Body of pancreas (tissue), 4 donors: Measurements from ENCODE around the gene GABRR3. TPM values are rescaled to one million over a fixed set of nuclear protein-coding genes. Genes with fewer than 3 reads are reported as not detected.

Experiments
- ATAC-seq: fragments of 150-250 bp; one replicate; pipeline ENCODE4 v1.9.1; 2016
- DNase-seq, 4 donors: peaks; one replicate each; pipeline ENCODE4 v3.0.0-alpha.2; 2019
- H3K27ac ChIP-seq, 4 donors: fragments of 200-600 bp; sonication (generic); 1 replicate in 3 of 4; 2 replicates in 1 of 4; pipeline versions ENCODE4 v1.5.1 to v1.6.1; 2016 to 2019; ENCODE audit warnings: mild to moderate bottlenecking in 1 of 4, mixed read lengths in 1 of 4, moderate library complexity in 1 of 4
- H3K27me3 ChIP-seq, 2 donors: fragments of 200-600 bp; sonication (generic); one replicate each; pipeline ENCODE4 v1.6.0; 2016; ENCODE audit warnings: mild to moderate bottlenecking in 1 of 2
- H3K36me3 ChIP-seq, 2 donors: fragments of 200-600 bp; sonication (generic); replicated peaks in 1 of 2; 2 replicates each; pipeline ENCODE4 v1.5.1; 2016; ENCODE audit warnings: low read depth in 2 of 2; ENCODE audit not compliant: insufficient read depth in 1 of 2
- H3K4me1 ChIP-seq: fragments of 200-600 bp; sonication (generic); one replicate; pipeline ENCODE4 v1.6.0; 2016
- H3K4me3 ChIP-seq, 2 donors: fragments of 200-600 bp; sonication (generic); 1 replicate in 1 of 2; 2 replicates in 1 of 2; pipeline ENCODE4 v1.5.1; 2016 to 2019
- H3K9me3 ChIP-seq, 3 donors: fragments of 200-600 bp; sonication (generic); 1 replicate in 2 of 3; 2 replicates in 1 of 3; pipeline ENCODE4 v1.5.1; 2016
- POLR2A ChIP-seq, 3 donors: fragments of 450-650 bp; IDR thresholded peaks; one replicate each; pipeline ENCODE4 v1.6.1; 2016; ENCODE audit warnings: antibody characterized with exemption in 3 of 3, mild to moderate bottlenecking in 2 of 3
- WGBS, 2 donors: methylation state at CpG; one replicate each; pipeline ENCODE4 v1.1.5; 2017; 5-methylcytosine and 5-hydroxymethylcytosine counted together
- intact Hi-C: fragments of 100-400 bp; cut with DNase I; formaldehyde crosslinking; loops from one replicate; pipeline ENCODE4 v1.15.1; 2023
- total RNA-seq, 2 donors: library from RNA; depleted of rRNA; stranded (reverse); fragments of >200 nt; gene quantifications; one replicate each; pipeline ENCODE4 v1.1.0, GENCODE V29; 2016
- TF ChIP-seq, protein P1 (sequence below), 7 experiments: fragments of 450-650 bp in 4 of 7; fragments of 200-600 bp in 3 of 7; sonication (generic) in 3 of 7; IDR thresholded peaks; one replicate each; pipeline ENCODE4 v1.5.1; 2016 to 2019; ENCODE audit warnings: antibody characterized with exemption in 7 of 7

The GABRR3 gene
- total RNA-seq, 2 donors from 2014 or later: not detected

DNA sequence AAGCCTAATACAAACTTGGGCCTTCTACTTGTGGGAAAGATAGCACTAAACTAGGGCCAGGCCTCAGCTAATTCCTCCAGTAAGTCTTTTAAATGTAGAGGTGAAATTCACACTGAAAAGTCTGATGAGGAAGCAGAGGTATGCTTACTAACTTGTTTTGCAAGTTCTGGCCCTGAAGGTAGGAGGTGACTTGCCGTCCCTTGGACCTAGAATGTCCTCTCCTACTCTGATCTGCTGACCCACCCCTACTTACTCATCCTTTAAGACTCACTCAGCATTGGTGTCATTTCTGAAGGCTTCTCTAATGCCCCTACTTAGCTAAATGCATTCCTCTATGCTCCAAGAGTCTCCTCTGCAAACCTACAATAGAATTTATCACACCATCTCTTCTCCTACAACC is 82.2 kb downstream of the GABRR3 start:
- intact Hi-C loops: no loop called here

DNA sequence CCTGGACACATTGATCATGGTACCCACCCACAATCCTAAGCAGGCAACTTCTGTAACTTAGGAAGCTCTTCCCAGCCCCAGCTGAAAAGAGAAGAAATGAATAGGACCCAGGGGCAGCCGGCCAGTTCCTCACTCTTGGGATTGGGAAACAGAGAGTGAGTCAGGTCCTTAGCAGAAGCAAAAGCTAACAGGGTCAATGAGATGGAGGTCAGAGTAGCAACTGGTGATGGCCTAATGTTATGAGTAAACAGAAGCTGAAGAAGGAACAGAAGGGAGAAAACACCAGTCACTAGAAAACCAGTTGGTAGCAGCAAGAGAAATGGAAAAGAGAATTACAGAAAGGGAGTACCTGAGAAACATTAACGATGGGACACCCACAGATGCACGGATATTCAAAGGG is 82.8 kb downstream of the GABRR3 start:
- H3K36me3 ChIP-seq: peaks cover 0 to 25% of the 10 kb centered on the region in 2 donors
- peak; percentile 40 for ATAC-seq
- H3K27ac ChIP-seq: no peak overlapping the region

More for the DNA sequence above, 82.2 kb downstream of the GABRR3 start:
- H3K4me1 ChIP-seq: no peaks in the 10 kb centered on the region
- WGBS, 2 donors: 94 to 100% methylated on average over 1 of the region's 1 CpG
- ATAC-seq: no peak
- no peak overlapping the region for H3K4me3 ChIP-seq
- no peak overlapping the region for H3K27ac ChIP-seq
- H3K36me3 ChIP-seq: peaks cover 0 to 23% of the 10 kb centered on the region in 2 donors
- TF ChIP-seq POLR2A (IDR thresholded peaks at IDR 0.05): no peak
- TF ChIP-seq, protein P1, sequence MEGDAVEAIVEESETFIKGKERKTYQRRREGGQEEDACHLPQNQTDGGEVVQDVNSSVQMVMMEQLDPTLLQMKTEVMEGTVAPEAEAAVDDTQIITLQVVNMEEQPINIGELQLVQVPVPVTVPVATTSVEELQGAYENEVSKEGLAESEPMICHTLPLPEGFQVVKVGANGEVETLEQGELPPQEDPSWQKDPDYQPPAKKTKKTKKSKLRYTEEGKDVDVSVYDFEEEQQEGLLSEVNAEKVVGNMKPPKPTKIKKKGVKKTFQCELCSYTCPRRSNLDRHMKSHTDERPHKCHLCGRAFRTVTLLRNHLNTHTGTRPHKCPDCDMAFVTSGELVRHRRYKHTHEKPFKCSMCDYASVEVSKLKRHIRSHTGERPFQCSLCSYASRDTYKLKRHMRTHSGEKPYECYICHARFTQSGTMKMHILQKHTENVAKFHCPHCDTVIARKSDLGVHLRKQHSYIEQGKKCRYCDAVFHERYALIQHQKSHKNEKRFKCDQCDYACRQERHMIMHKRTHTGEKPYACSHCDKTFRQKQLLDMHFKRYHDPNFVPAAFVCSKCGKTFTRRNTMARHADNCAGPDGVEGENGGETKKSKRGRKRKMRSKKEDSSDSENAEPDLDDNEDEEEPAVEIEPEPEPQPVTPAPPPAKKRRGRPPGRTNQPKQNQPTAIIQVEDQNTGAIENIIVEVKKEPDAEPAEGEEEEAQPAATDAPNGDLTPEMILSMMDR (IDR thresholded peaks at IDR 0.05): no peak
- H3K9me3 ChIP-seq: no peaks in the 10 kb centered on the region
- no peaks in the 10 kb centered on the region for H3K27me3 ChIP-seq
- no peak for DNase-seq

DNA sequence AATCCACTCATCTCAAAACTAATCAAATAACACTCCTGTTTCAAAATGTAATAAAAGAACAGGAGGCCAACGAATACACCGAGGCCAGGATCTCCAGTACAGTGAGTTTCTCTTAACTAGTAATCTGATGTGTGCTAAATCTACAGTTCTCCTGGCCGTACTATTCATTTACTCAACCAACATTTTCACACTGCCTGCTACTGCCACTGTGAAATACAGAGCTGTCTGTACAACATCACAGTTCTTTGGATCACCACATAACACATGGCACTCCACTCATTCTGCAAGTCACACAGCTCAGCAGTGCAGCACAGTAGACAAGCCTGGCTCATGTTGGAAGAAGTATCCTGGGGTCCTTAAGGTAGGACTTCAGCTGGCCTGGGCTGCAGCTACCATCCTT is 84.8 kb downstream of the GABRR3 start:
- H3K9me3 ChIP-seq: no peaks in the 10 kb centered on the region
- WGBS, 2 donors: 83 to 91% methylated on average over 3 of the region's 3 CpGs
- no peaks in the 10 kb centered on the region for H3K4me1 ChIP-seq
- no peak overlapping the region for H3K27ac ChIP-seq
- H3K36me3 ChIP-seq: peaks cover 0 to 33% of the 10 kb centered on the region in 2 donors
- no peak overlapping the region for H3K4me3 ChIP-seq
- H3K27me3 ChIP-seq: no peaks in the 10 kb centered on the region
- no peak for TF ChIP-seq POLR2A (IDR thresholded peaks at IDR 0.05)
- TF ChIP-seq, protein P1 (IDR thresholded peaks at IDR 0.05): no peak
- intact Hi-C loops: no loop called here
- DNase-seq: no peak
- ATAC-seq: no peak

More for the DNA sequence above, 82.8 kb downstream of the GABRR3 start:
- H3K4me3 ChIP-seq: no peak overlapping the region
- H3K27me3 ChIP-seq: no peaks in the 10 kb centered on the region
- WGBS, 2 donors: 89% methylated on average over 3 of the region's 3 CpGs
- TF ChIP-seq, protein P1 (IDR thresholded peaks at IDR 0.05): no peak
- no peak for TF ChIP-seq POLR2A (IDR thresholded peaks at IDR 0.05)
- no peaks in the 10 kb centered on the region for H3K4me1 ChIP-seq
- H3K9me3 ChIP-seq: no peaks in the 10 kb centered on the region
- peak in 2 of 4 donors; percentile 23 to 49 for DNase-seq
- intact Hi-C loops: no loop called here

DNA sequence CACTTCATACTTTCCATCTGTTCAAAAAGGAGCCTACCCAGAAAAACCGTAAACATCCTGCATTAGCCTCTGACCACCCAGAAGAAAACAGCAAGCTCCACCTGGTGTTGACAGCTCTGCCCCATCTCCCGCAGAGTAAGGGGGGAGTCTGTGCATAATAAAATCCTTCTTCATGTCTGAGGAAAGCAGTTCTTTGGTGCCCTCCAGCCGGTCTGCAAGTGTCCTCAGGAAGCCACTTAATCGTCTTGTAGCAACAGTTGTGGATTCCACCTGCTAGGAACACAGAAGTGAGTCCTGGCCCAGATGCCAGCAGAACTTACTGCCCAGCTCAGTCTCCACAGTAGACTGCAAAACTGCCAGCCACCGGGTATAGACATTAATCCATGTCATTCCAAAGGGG is 85.4 kb downstream of the GABRR3 start:
- intact Hi-C loops: no loop called here
- no peak for TF ChIP-seq POLR2A (IDR thresholded peaks at IDR 0.05)
- TF ChIP-seq, protein P1 (IDR thresholded peaks at IDR 0.05): no peak
- Histone ChIP-seq H3K27ac (no peak overlapping the region), H3K9me3 (no peaks in the 10 kb centered on the region), H3K4me1 (no peaks in the 10 kb centered on the region), H3K36me3 (peaks cover 0 to 39% of the 10 kb centered on the region in 2 donors), H3K27me3 (no peaks in the 10 kb centered on the region), H3K4me3 (no peak overlapping the region)
- 81% methylated on average over 5 of the region's 5 CpGs for WGBS, 2 donors
- DNase-seq: no peak
- no peak for ATAC-seq

DNA sequence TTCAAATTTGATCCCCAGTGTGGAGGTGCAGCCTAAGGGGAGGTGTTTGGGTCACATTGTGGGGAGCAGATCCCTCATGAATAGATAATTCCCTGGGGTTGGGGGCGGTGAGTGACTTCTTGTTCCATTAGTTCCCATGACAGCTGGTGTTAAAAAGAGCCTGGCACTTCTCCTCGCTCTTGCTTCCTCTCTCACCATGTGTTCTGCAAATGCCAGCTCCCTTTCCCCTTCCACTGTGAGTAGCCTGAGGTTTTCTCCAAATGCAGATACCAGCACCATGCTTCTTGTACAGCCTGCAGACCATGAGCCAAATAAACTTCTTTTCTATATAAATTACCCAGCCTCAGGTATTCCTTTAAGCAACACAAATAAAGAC is 86.0 kb downstream of the GABRR3 start:
- Histone ChIP-seq H3K27me3 (no peaks in the 10 kb centered on the region), H3K4me1 (no peaks in the 10 kb centered on the region), H3K4me3 (no peak overlapping the region), H3K9me3 (no peaks in the 10 kb centered on the region), H3K36me3 (peaks cover 0 to 35% of the 10 kb centered on the region in 2 donors), H3K27ac (no peak overlapping the region)
- no peak for DNase-seq
- no peak for ATAC-seq
- intact Hi-C loops: no loop called here
- TF ChIP-seq, protein P1 (IDR thresholded peaks at IDR 0.05): no peak
- no peak for TF ChIP-seq POLR2A (IDR thresholded peaks at IDR 0.05)
- 100% methylated on average over 2 of the region's 2 CpGs for WGBS, 2 donors
